GM12865 (cell line): ENCODE results near the gene UCP2.

ENCODE experiments used
- DNase-seq: peaks from one replicate; pipeline ENCODE4 v3.0.0; 2010; ENCODE audit warnings: low read depth
- H3K4me3 ChIP-seq: 2 replicates; pipeline ENCODE4 v1.5.1; 2011; ENCODE audit warnings: mild to moderate bottlenecking, low read depth, low read length, control low read depth
- TF ChIP-seq, protein P1 (sequence below): IDR thresholded peaks from 2 replicates; pipeline ENCODE4 v1.5.1; 2011; ENCODE audit warnings: low read length, control low read depth, low read depth, inconsistent platforms; ENCODE audit not compliant: insufficient read depth; ENCODE audit errors: missing control alignments

Gene UCP2

GRCh38 chr11:74004759-74005615, 22.3 kb upstream of the UCP2 start:
- TF ChIP-seq, protein P1, sequence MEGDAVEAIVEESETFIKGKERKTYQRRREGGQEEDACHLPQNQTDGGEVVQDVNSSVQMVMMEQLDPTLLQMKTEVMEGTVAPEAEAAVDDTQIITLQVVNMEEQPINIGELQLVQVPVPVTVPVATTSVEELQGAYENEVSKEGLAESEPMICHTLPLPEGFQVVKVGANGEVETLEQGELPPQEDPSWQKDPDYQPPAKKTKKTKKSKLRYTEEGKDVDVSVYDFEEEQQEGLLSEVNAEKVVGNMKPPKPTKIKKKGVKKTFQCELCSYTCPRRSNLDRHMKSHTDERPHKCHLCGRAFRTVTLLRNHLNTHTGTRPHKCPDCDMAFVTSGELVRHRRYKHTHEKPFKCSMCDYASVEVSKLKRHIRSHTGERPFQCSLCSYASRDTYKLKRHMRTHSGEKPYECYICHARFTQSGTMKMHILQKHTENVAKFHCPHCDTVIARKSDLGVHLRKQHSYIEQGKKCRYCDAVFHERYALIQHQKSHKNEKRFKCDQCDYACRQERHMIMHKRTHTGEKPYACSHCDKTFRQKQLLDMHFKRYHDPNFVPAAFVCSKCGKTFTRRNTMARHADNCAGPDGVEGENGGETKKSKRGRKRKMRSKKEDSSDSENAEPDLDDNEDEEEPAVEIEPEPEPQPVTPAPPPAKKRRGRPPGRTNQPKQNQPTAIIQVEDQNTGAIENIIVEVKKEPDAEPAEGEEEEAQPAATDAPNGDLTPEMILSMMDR = no peak
- peak; percentile 58 for DNase-seq
- no peak overlapping the region for H3K4me3 ChIP-seq

- DNase-seq = no peak
- TF ChIP-seq, protein P1 = no peak
- no peak overlapping the region for H3K4me3 ChIP-seq
Measured at GRCh38 chr11:74004046-74004695, 21.5 kb upstream of the UCP2 start.

DNA sequence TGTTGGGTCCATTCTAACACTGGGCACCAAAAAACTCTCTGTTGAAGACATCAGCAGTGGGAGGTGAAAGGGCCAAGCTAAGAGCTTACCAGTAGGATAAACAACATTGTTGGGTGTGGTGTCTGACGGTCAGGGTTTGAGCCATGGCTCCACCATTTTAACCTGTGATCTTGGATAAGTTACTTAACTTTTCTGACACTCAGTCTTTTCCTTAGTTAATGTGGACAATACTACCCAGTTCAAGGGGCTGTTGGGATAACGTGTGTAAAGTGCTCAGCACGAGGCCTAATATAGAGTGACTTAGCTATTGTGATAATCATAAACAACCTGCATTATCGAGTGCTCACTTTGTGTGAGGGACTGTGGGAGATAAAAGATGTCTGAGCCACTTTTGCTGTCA, 20.2 kb upstream of the UCP2 start:
- no peak for DNase-seq
- no peak overlapping the region for H3K4me3 ChIP-seq
- TF ChIP-seq, protein P1 = no peak

DNA sequence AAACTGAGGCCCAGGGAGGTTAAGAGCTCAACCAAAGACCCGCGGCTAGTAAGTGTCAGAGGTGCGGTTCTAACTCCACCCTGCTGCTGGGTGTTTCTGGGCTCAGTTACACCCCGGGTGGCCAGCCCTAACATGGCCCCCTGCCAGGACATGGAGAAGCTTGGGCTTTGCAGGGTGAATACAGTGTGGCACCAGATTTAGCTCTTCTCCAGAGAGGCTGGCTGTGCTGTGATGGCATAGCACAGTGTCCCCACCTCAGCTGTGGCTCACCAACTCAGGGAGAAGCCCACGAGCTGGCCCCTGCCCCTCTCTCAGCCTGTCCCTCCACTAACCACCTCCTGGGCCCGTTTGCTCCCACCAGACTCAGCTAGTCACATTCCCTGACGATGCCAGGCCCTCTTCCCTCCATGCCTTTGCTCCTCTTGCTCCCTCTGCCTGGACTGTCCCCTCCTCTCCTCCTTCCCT, 19.2 kb upstream of the UCP2 start:
- no peak overlapping the region for H3K4me3 ChIP-seq
- DNase-seq = no peak
- TF ChIP-seq, protein P1 = no peak

DNA sequence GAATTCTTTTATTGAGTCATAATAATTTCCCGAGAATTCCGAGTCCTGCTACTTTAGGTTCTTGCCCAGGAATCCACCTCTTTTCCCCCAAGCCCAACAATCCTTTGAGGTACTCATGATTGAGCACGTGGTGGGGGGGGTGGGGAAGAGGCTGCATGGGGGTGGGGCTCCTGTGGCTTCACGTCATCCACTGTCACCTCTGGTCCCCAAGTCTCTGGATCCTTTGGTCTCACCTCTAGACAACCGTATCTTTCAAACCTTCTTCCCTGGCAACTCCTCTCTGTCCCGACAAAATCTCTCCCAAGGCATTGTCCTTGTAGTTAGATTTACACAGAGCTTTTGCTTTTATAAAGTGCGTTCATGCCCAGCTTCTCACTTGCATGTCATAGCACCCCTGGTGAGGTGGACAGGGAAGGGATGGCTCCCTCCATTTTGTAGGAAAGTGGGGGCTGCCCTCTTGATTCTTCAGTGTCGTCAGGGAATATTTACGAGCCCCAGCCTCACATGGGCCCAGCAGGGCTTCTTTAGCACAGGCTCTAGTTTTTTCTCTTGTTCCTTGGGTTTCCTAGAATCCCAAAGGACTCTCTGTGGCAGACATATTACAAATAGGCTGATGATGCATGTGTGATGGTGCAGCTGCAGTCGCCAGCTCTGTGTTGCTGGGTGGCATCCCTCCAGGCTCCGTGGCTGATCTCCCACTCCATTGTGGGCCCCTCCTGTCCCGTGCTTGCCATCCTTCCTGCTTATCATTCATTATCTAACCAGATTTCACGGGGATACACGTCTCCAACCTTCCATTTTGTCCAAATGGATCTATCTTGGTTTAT, 17.9 kb upstream of the UCP2 start:
- no peak for DNase-seq
- TF ChIP-seq, protein P1 = no peak
- no peak overlapping the region for H3K4me3 ChIP-seq

DNA sequence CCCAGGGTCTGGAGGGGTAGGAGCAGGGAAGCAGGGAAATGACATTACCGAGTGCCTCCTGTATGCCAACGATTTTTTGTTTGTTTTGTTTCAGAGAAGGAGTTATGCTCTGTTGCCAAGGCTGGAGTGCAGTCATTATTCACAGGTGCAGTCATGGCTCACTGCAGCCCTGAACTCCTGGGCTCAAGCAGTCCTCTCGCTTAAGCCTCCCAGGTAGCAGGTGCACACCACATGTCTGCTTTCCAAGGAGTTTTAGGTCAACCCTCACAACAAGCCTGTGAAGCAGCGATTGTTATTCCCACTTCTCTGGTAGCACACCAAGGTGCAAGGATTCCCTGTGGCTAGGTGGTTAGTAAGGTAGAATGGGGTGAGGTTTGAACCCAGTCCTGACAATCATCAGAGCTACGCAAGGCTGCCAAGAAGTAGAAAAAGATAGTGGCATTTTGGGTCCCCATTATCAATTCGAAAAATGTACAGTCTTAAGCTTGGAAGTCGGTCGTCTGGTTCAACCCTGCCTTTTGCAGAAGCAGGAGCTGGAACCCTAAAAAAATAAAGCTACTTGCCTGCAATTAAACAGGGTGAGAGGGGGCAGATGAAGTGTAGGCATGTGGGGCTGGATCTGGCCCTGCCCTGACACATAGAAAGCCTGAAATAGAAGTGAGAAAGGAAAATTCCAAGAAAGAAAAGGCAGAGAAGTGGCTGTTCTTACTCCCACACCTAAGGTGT, 17.1 kb upstream of the UCP2 start:
- TF ChIP-seq, protein P1 = no peak
- DNase-seq = peak; percentile 38

More for the DNA sequence above, 17.1 kb upstream of the UCP2 start:
- H3K4me3 ChIP-seq = no peak overlapping the region
